Raji (cell line): Measurements from ENCODE around the gene FOXO6.

Experiments
- POLR2A ChIP-seq: IDR thresholded peaks from 2 replicates; pipeline ENCODE4 v1.6.1; 2011; ENCODE audit warnings: low read depth, low read length, control low read depth; ENCODE audit not compliant: insufficient read depth

The FOXO6 gene

DNA sequence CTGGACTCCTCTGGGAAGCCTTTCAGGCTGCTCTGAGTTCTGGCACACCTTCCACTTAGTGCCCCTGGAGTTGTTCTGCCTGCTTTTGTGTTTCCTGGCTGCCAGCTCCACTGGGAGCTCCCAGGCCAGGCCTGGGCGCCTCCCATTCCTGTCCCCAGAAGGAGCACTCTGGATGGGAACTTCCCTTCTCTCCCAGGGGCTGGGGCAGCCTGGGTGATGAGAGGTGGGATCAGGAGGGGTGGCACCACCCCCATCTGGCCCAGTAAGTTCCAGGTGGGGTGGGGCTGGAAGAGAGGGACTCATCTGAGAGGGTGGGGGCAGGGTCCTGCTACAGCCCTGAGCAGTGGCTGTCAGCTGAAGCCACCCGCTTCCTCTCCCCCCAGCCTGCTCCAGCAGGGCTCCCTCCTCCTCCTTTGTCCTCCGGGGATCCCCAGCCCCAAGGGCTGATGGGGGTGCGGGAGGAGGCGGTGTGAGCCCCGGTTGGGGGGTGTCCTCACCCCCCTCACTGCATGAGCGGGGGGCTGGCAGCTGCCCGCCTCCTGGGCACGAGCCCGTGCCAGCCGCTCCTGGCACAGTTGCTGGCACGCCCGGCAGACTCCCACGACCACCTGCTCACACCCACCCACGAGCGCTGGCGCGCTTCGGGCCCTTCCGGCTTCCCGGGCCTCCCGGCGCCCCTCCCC lies 4.7 kb downstream of the FOXO6 start:
- TF ChIP-seq POLR2A, result no peak

DNA sequence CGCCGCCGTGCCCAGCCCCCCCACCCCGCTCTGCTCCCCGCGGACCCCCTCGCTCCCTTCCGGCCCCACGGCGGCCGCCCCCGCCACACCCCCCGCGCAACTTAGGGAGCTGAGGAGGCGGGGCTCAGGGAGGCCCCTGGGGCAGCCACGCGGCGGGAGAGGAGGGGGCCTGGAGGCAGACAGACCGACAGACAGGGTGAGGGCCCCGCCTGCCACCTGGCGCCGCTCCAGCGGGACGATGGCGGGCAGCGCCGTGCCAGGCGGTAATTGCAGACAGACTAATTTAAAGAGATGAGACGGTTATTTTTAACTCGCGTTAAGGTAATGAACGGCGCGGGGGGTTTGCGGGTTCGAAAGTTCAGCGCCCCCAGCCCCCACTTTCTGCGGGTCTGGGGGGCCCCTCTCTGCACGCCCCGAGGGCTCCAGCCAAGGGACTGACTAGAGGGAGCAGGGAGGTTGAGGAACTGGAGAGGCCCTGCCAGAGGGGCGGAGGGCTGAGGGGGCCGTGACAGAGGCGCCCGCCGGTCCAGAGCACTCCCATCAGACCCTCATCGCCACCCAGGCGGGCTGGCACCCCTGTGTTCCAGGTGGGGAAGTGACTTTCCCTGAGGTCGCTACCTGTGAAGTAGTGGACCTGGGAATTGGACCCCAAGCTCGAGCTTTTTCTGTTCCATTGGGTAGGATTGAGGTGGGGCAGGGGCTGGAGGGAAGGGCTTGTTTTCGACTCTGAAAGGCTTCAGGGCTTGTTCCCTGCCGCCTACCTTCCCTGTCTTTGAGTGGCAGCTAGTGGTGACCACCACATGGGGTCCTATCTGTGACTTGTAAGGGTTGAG lies 5.4 kb downstream of the FOXO6 start:
- no peak for TF ChIP-seq POLR2A

DNA sequence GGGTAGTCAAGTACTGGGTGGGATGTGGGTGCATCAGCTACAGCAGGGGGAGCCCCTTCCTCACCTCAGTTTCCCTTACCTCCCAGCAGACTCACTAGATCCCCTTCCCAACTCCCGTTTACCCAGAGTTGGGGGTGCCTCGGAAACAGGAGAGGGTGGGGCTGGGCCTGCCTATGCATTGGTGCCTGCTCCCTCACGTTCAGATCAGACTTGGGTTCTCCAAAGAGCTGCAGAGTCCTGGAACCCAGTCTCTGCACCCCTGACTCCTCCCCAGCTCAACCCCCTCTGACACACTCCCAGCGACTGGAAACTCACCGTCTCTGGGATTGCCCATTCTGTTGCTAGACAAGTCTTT lies 6.0 kb downstream of the FOXO6 start:
- TF ChIP-seq POLR2A, result no peak

DNA sequence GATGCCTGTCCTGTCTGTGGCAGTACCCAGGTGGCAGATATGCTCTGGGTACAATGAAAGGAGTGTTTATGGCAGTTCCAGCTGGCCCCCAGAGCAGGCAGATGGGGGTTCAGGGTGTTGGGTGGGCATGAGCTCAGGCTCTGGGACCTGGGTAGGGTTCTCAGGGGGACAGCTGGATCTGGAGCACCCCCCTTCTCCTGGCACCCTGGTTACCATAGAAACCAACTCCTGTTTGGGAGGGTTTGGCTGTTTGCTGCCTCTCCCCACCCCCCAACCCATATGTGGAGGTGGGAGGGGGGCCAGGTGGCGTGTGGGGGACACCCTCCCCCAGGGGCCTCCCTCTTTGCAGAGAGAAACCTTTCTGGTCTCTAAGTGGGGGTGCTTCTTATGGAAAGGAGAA lies 7.1 kb downstream of the FOXO6 start:
- no peak for TF ChIP-seq POLR2A

DNA sequence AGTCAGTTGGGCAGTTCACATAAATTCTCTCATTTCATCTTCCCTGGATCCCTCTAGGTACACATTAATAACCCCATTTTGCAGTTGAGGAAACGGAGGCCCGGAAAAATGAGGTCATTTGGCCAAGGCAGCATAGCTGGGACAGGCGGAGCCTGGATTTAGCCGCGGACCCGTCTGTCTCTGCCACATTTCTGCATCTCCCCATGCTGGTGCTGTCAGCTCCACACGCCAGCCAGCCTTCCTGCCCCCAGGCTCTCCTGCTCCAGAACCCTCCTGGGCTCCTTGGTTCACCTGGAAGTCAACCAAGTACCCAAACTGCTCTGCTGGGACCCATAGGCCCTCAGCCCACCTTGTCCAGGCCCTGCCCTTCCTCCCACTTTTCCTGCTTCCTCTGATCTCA lies 7.6 kb downstream of the FOXO6 start:
- no peak for TF ChIP-seq POLR2A

DNA sequence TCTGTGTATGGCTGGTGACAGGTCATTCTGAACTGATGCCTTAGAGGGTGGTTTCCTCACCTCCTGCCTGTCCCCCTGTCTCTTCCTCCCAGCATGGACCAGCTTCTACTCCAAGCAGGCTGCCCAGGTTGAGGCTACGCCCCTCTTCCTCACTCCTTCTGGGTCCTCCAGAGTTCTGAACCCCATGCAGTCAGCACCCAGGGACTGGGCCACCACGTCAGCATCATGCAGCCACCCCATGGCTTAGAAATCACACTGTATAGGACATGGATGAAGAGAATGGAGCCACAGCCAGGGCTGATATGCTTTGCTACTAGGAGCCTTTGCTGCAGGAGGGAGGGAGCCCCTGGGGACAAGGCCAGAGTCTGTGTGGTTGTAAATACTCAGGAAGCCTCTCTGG lies 8.3 kb downstream of the FOXO6 start:
- no peak for TF ChIP-seq POLR2A

DNA sequence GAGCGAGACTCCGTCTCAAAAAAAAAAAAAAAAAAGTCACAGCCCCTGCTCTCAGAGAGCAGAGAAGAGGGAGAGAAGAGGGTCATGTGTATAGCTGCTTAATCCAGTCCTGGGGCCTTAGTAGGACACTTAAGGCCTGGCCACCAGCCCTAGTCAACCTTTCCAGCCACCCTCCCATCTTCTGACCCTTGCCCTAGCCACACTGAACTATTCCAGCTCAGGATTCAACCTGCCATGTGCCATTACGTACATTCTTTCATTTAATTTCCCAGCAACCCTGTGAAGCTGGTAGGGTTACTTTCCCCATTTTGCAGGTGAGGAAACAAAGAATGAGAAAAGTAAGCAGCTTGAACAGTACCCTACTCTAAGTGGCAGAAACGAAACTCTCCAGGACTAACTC lies 9.0 kb downstream of the FOXO6 start:
- TF ChIP-seq POLR2A, result no peak

DNA sequence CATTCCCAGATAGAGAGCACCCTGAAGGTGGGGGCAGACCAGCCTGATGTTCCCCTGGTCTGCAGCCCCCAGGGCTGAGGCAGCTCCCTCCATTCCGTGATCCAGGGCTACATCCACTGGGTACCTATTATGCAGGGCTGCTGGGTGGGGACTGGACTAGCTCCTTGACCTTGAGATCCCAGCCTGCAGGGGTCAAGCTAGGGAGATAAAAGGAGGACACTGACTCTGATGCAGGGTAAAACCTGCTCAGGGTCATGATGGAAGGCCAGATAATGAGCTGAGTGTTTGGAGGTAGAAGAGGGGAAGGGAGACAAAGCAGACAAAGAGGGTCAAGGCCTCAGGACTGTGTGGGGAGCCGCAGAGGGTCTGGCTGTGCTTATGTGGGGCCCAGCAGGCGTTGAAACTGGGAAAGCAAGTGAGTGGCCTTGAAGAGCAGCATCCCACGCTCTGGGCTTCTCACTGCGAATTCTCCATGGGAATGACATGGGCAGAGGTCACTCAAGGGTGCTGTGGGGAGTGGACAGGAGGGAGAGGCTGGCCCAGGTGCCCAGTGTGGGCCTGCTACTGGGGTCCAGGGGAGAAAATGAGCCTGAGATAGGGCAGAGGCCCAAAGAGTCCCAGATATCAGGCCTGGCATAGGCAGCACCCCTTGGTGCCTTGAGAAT lies 9.7 kb downstream of the FOXO6 start:
- no peak for TF ChIP-seq POLR2A

DNA sequence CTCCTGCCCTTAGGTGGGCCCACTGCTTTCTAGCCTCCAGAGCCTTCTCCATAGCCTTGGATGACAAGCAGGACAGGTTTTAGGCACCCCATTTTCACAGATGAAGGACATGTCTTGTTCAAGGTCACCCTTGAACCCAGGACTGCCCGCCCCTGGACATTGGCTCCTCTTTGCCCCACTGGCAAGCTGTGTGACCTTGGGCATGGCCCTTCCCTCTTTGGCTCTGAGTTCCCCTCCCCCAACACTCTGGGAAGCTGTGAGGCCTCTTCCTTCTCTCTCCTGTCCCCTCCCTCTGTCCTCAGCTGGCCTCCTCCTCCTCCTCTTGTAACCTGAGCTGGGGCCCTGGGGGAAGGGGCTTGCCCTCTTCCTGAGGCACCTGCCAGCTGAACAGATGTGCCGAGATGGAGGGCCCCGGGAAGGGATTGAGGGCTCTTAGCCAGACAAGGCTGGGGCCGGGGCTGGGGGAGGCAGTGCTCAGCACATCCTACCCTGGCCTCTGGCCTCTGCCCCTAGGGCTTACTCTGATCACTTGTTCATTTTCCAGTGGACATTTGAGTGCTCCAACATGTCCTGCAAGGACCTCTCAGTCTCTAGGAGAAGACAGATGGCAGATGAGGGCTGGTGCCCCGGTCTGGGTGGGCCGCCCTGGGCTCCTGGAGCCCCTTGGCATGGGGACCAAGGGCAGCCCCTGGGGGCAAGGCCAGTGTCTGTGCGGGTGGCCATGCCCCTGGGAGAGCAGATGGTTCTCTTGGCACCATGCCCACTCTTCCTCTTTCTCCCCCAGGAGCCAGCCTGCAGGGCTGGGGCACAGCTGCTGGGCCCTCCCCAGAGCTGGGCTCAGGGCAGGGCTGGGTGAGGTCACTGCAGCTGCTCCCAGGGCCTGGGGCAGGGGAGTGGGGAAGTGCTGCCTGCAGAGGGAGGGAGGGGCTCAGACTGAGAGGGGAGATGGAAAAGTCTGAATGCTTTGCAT lies 10.7 kb downstream of the FOXO6 start:
- no peak for TF ChIP-seq POLR2A

DNA sequence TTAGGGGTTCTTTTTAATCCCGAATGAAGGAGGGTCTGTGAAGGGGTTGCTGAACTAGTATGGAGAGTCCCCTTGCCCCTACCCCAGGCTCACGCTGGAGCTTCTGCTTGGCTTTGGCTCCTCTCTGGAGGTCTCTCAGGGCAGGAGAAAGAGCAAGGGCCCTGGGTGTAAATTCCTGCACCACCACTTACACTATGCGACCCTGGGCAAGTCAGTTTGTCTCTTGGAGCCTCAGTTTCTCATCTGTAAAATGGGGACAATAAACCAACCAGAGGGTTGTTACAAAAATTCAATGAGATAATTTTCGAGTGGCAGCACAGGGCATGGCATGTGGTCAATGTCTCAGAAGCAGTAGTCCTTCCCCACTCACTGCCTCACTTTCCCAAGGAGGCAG lies 11.4 kb downstream of the FOXO6 start:
- TF ChIP-seq POLR2A, result no peak

DNA sequence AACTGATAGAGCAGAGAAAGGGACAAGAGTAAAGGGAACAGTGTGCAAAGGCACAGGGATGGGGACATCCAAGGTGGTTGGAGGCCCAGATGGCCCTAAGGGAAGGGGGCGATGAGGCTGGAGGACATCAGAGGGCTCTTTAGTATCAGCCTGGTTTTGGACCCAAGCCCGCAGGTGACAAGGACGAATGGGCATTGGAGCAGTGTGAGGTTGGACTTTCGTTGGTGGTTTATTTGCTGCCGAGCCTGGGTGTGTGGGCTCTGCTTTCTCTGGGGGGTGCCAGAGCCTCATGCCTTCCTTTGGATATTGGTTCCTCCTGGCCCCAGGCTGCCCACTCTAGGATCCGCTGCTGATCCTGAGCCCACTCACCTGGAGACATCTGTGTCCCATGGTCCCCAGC lies 12.1 kb downstream of the FOXO6 start:
- no peak for TF ChIP-seq POLR2A

DNA sequence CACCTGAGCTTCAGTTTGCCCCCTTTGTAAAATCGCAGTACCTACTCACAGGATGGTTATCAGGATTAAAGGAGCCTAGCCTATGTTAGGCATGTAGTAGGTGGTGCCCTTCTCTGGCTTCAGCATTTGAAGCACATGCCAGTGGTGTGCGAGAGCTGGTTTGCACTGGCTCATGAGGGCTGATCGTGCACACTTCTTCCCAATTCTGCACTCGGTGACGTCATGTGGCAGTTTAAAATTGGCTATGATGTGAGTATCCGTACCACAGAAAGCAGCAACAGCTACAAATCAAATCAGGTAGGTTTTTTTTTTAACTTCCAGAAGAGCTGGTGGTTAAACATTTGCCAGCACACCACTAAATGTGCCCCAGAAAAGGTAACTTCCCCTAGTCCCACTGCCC lies 13.5 kb downstream of the FOXO6 start:
- no peak for TF ChIP-seq POLR2A

DNA sequence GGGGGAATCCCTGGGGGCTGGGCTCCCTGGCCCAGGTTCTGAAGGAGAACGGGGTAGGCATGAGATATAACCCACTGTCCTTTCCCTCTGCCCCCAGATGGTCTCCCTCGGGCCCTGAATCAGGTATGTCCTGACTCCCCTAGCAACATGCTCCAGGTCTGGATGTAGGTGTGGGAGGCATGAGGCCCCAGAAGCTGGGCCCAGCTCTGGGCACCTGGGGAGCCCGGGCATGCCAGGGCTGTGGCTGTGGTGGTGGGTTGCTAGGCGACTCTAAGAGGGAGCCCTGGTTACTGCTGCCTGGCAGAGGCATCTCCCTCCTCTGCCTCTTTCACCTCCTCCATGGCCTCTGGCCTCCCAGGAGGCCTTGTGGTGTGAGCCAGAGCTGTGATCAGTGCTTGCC lies 16.2 kb downstream of the FOXO6 start:
- no peak for TF ChIP-seq POLR2A

DNA sequence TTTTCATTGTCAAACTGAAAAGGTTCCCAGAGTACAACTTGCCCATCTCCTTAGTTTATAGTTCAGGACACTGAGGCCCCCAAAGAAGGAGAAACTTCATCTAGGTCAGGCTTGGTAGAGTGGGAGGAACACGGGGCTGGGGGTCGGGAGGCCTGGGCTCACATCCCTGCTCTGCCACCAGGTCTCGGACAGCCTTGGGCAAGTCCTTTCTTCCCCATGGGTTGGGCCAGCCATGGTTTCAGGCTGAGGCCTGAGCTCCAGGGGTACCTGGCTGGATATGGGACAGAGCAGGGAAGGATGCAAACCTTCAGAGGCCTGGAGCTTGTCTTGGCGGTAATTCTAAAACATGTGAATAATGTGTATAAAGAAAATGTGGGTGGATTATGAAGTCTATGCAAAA lies 17.0 kb downstream of the FOXO6 start:
- TF ChIP-seq POLR2A, result no peak
